ENCODE measurements around the gene NME3. TPM values are rescaled to one million over a fixed set of nuclear protein-coding genes. Genes with fewer than 3 reads are reported as not detected.

Gene NME3
- total and polyA plus RNA-seq, 9 of the 15 experiments (the other 6 are each of a cell fraction or from before 2014, with no cell fraction given), result 0.68 to 76.3 (median 11.5) TPM

DNA sequence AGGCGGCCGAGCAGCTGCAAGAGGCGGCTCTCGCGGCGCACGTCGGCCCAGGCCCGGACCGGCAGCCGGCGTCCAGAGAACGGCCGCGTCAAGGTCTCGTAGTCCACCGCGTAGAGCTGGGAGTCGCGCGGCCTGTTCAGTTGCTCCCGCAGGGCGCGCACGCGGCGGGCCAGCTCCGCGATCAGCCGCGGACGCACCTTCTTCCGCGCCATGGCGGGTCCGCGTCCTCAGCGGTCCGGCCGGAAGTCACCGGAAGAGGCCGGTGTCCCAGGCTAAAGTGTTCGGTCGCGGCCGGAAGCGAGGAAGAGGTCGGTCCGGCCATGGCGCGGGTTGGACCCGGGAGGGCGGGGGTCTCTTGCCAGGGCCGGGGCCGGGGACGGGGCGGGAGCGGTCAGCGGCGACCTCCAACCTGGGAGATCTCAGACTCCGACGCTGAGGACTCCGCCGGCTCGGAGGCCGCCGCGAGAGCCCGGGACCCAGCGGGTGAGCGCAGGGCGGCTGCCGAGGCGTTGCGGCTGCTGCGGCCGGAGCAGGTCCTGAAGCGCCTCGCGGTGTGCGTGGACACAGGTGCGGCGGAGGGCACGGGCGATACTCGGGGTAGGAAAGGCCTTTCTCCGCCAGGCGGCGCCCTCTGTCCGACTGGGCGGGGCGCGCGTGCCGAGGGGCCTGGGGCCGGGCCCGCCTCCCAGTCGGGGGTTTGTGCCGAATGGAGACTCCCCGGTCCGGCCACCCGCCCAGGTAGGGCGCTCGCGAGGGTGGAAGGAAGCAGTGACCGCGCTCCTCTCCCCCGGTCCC is 1.8 kb upstream of the NME3 start, which contains the start of gene MRPS34 (continued):
- no peak for TF ChIP-seq ZNF449 (CRISPR knock-in tag; IDR thresholded peaks at IDR 0.05)
- no peak for TF ChIP-seq RBM15 (IDR thresholded peaks at IDR 0.05; ENCODE audit: insufficient read depth, low read length)
- TF ChIP-seq ZNF280A (IDR thresholded peaks at IDR 0.05; ENCODE audit: low read depth, partially characterized antibody), result no peak
- TF ChIP-seq RUNX1 (IDR thresholded peaks at IDR 0.05; ENCODE audit: low read depth), result no peak

- H3K36me3 ChIP-seq (ENCODE audit: control insufficient read depth, insufficient read depth, low read length), result peaks cover 69% of the 10 kb centered on the region; the same call in 2 of the 3 replicates
- ChIA-PET POLR2A (interaction anchor here (0.6 to 4.3 kb wide), 11 partner anchors 9 to 394 kb away, joined by 3 to 35 read pairs (median 4); partner anchors contain the start of genes FAHD1, HAGH, MSRB1 and NUBP2), CTCF (ENCODE audit: low intra/inter-chr PET ratio) (interaction anchor here (0.6 to 2.6 kb wide), 2 partner anchors 67 to 157 kb away, joined by 3 to 8 read pairs; partner anchors contain the start of gene MAPK8IP3)
- FAIRE-seq, result no peak
- intact Hi-C loops (cut with micrococcal nuclease), result no loop called here
- peaks cover 20 to 97% of the 10 kb centered on the region in 2 experiments; a peak in 4 of 5 replicates for H3K4me1 ChIP-seq (replicated peaks in 1 of 2; ENCODE audit: control insufficient read depth in 2 of 2, insufficient read depth in 2 of 2, low read length in 2 of 2)
- H4K20me1 ChIP-seq (replicated peaks; ENCODE audit: control insufficient read depth, insufficient read depth, low read length), result peaks cover 8% of the 10 kb centered on the region; the same call in 1 of the 2 replicates
- peak; percentile 69 to 73 (median 71) for DNase-seq (ENCODE audit: extremely low read depth in 1 of 4, low spot score in 3 of 4)
- no peaks in the 10 kb centered on the region for H3K27me3 ChIP-seq (ENCODE audit: control insufficient read depth in 2 of 2, insufficient read depth in 2 of 2, low read length in 2 of 2)
- H3K9ac ChIP-seq (ENCODE audit: insufficient read depth in 1 of 2, low read depth in 2 of 2, low read length in 2 of 2), result peak within 1 kb of the TSS; percentile 93 to 95
- peaks cover 2% of the 10 kb centered on the region for H3K9me1 ChIP-seq (ENCODE audit: control insufficient read depth, insufficient read depth, low read length)
- WGBS (ENCODE audit: insufficient coverage, low coverage, missing lambda C conversion rate), result 0% methylated on average over 41 of the region's 53 CpGs
- H3K9me3 ChIP-seq (replicated peaks; ENCODE audit: control insufficient read depth, insufficient read depth, low read depth, low read length), result no peaks in the 10 kb centered on the region
- peak within 1 kb of the TSS; percentile 98 for H3K4me2 ChIP-seq (ENCODE audit: insufficient read depth, low read length)
- H3K27ac ChIP-seq (ENCODE audit: extremely low read depth, low read depth, low read length), result peak within 1 kb of the TSS; percentile 96
- peak within 1 kb of the TSS; percentile 81 for H2AFZ ChIP-seq (ENCODE audit: low read depth, low read length)
- ATAC-seq, result peak; percentile 17
- H3K4me3 ChIP-seq, result peak within 1 kb of the TSS; percentile 96
- in situ Hi-C loops (cut with MboI), result no loop called here
- BruUV-seq (replicated peaks), result no TSS peak
- peaks cover 51% of the 10 kb centered on the region for H3K79me2 ChIP-seq (ENCODE audit: control insufficient read depth, insufficient read depth, low read length)
- TF ChIP-seq NRF1 (conservative IDR thresholded peaks at IDR 0.05 in 1 of 2, IDR thresholded peaks at IDR 0.05 in 1 of 2), result peak; percentile 78 to 83
- 0 out of 2 replicates have a peak, but pooled peaks have one; percentile 18 for TF ChIP-seq NR4A1 (CRISPR knock-in tag; IDR thresholded peaks at IDR 0.05)
- TF ChIP-seq NR4A1 (tag; IDR thresholded peaks at IDR 0.05), result no peak
- TF ChIP-seq ZNF232 (CRISPR knock-in tag; IDR thresholded peaks at IDR 0.05), result 0 out of 2 replicates have a peak, but pooled peaks have one; percentile 8
- TF ChIP-seq MLLT1 (IDR thresholded peaks at IDR 0.05), result 0 out of 4 replicates have a peak, but pooled peaks of 1 of the 2 experiments have one; percentile 25
- TF ChIP-seq HMGN3 (IDR thresholded peaks at IDR 0.05; ENCODE audit: borderline replicate concordance, extremely low read depth, insufficient read length, low read depth, low read length), result peak; percentile 26
- peak in 1 of 2 experiments; percentile 71 for TF ChIP-seq E2F6 (IDR thresholded peaks at IDR 0.05; ENCODE audit: borderline replicate concordance in 1 of 2, extremely low read depth in 1 of 2, insufficient read depth in 1 of 2, insufficient read length in 1 of 2, low read depth in 1 of 2, low read length in 1 of 2, poor library complexity in 1 of 2, severe bottlenecking in 1 of 2)
Observed at GRCh38 chr16:1772362-1772907, 1.1 kb upstream of the NME3 start, which contains the start of gene EME2. EME2 (plus strand) TSS chr16:1772810; CDS start chr16:1773228, 418 bp downstream.
